AG04450 (cell line): ENCODE data around the gene AK4. TPM values are rescaled to one million over a fixed set of nuclear protein-coding genes. Genes with fewer than 3 reads are reported as not detected.

ENCODE experiments used
- CTCF ChIA-PET: fragments of 300-600, 350-600 bp; formaldehyde crosslinking; extraction: SDS; loops from one replicate; lab custom pipeline; 2022; ENCODE audit warnings: antibody characterized with exemption, inconsistent platforms; lab: Charles Lee
- POLR2A ChIA-PET: fragments of 350-600 bp; formaldehyde crosslinking; extraction: SDS; loops from one replicate; lab custom pipeline; 2021; ENCODE audit warnings: antibody characterized with exemption, inconsistent platforms; lab: Yijun Ruan, JAX
- DNase-seq: peaks from one replicate; pipeline ENCODE4 v3.0.0-alpha.2; 2011; ENCODE audit warnings: low read depth, low spot score
- H3K27ac ChIP-seq: one replicate; pipeline ENCODE4 v1.5.1; 2012; ENCODE audit warnings: low read depth, low read length, control low read depth
- H3K27me3 ChIP-seq: one replicate; pipeline ENCODE4 v1.6.0; 2012; ENCODE audit warnings: low read length; ENCODE audit not compliant: control insufficient read depth, insufficient read depth
- H3K4me3 ChIP-seq: 2 replicates; pipeline ENCODE4 v1.5.1; 2011; ENCODE audit warnings: mild to moderate bottlenecking, low read depth, low read length, control low read depth
- H3K9me3 ChIP-seq: 2 replicates; pipeline ENCODE4 v1.5.1; 2012; ENCODE audit warnings: low read length; ENCODE audit not compliant: control insufficient read depth, insufficient read depth
- polyA plus RNA-seq: library from polyadenylated mRNA; depleted of rRNA; stranded (reverse); fragments of >200 nt; gene quantifications from 2 replicates; pipeline ENCODE4 v1.2.3, GENCODE V29; 2011
- TF ChIP-seq, protein P1 (sequence below): IDR thresholded peaks from 2 replicates; pipeline ENCODE4 v1.5.1; 2011; ENCODE audit warnings: low read depth, low read length, control low read depth, inconsistent platforms

Gene AK4
- polyA plus RNA-seq, 1 experiment = 0.78 TPM

GRCh38 chr1:65147424-65148177 lies 402 bp upstream of the AK4 start:
- H3K27me3 ChIP-seq = peaks cover 35% of the 10 kb centered on the region
- H3K9me3 ChIP-seq = no peaks in the 10 kb centered on the region
- no peak for DNase-seq
- TF ChIP-seq, protein P1, sequence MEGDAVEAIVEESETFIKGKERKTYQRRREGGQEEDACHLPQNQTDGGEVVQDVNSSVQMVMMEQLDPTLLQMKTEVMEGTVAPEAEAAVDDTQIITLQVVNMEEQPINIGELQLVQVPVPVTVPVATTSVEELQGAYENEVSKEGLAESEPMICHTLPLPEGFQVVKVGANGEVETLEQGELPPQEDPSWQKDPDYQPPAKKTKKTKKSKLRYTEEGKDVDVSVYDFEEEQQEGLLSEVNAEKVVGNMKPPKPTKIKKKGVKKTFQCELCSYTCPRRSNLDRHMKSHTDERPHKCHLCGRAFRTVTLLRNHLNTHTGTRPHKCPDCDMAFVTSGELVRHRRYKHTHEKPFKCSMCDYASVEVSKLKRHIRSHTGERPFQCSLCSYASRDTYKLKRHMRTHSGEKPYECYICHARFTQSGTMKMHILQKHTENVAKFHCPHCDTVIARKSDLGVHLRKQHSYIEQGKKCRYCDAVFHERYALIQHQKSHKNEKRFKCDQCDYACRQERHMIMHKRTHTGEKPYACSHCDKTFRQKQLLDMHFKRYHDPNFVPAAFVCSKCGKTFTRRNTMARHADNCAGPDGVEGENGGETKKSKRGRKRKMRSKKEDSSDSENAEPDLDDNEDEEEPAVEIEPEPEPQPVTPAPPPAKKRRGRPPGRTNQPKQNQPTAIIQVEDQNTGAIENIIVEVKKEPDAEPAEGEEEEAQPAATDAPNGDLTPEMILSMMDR = no peak
- CTCF ChIA-PET = interaction anchor here (1.0 kb wide), 1 partner anchor 540 kb away, joined by 3 read pairs; no protein-coding TSS in a partner anchor
- H3K27ac ChIP-seq = no peak overlapping the region
- peak overlapping the region; percentile 50 for H3K4me3 ChIP-seq
- POLR2A ChIA-PET = no interaction called here

DNA sequence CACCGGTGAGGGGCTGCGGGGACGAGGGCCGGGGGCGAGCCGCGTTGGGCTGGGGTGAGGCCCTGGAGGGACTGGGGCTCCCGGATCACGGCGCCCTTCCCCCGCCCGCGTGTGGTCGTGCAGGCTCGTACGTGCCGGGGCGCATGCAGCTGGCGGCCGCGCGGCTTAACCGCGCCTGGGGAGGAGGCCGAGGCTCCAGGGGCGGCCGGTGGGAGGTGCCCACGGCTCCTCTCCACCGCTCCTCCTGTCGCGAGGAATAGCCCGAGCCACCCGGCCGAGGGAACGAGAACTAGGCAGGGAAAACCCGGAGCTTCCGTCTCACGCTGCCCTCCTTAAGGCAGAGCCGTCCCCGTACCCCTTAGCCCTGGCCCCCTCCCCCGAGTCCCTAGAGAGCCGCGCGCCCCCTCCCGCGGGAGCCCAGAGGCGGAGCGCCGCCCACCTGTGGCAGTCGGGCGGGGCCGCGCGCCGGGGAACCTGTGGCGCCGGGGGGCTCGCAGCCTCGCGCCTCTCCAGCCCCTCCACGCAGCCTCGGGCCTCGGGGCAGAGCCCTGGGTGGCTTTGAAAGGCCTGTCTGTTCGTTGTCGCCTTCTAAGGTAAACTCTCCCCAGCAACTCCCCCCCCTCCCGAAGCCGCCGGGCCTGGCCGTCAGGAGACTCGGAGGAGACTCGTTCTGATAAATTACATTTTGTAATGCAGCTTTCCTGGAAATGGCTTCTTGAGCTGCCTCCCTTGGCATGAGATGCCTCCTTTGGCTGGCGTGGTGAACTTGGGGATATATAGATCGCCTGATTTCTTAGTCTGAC lies 746 bp downstream of the AK4 start:
- ChIA-PET CTCF (interaction anchor here (1.0 kb wide), 1 partner anchor 539 kb away, joined by 3 read pairs; no protein-coding TSS in a partner anchor), POLR2A (no interaction called here)
- H3K27ac ChIP-seq = no peak overlapping the region
- TF ChIP-seq, protein P1 = no peak
- no peak for DNase-seq
- no peaks in the 10 kb centered on the region for H3K9me3 ChIP-seq
- H3K4me3 ChIP-seq = peak overlapping the region; percentile 17; the same call in 1 of the 2 replicates
- H3K27me3 ChIP-seq = peaks cover 35% of the 10 kb centered on the region

- H3K27ac ChIP-seq = no peak overlapping the region
These were observed 1.5 kb downstream of the AK4 start for GRCh38 chr1:65149351-65150107.

DNA sequence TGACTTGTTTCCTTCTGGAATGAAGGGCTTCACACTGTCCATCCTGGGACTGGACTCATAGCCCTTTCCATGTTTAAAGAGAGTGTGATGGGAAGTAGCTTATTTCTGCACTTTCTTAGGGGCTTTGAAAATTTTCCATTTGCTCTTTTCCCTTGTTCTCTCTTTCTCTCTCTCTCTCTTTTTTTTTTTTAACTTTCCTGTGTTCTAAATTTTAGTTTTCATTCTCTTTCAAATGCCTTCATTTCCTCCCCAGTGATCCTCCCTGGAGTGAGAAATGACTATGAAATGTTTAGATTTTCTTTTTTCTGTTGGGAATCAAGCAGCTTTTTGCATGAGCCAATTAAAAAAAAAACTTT lies 2.1 kb downstream of the AK4 start:
- CTCF ChIA-PET = no interaction called here
- Histone ChIP-seq H3K27ac (no peak overlapping the region), H3K27me3 (peaks cover 35% of the 10 kb centered on the region), H3K9me3 (no peaks in the 10 kb centered on the region), H3K4me3 (no peak overlapping the region)
- POLR2A ChIA-PET = no interaction called here
- DNase-seq = no peak
- TF ChIP-seq, protein P1 = no peak

More at GRCh38 chr1:65149351-65150107, 1.5 kb downstream of the AK4 start:
- DNase-seq = no peak
- no peaks in the 10 kb centered on the region for H3K9me3 ChIP-seq
- ChIA-PET POLR2A (no interaction called here), CTCF (no interaction called here)
- no peak overlapping the region for H3K4me3 ChIP-seq
- H3K27me3 ChIP-seq = peaks cover 35% of the 10 kb centered on the region
- TF ChIP-seq, protein P1 = no peak
